ENCODE results near the gene A2M. TPM values are rescaled to one million over a fixed set of nuclear protein-coding genes. Genes with fewer than 3 reads are reported as not detected.

A2M gene
- total and polyA plus RNA-seq, 2 experiments from 2014 or later: 0.92 TPM; not detected in 1

- Histone ChIP-seq H3K4me2 (no peak overlapping the region), H2AFZ (no peak overlapping the region), H3F3A (replicated peaks; ENCODE audit: low read depth) (no peaks in the 10 kb centered on the region; the same call in 1 of the 2 replicates), H4K20me1 (replicated peaks; ENCODE audit: insufficient read depth) (no peaks in the 10 kb centered on the region), H3K79me2 (replicated peaks; ENCODE audit: insufficient read depth) (no peaks in the 10 kb centered on the region), H3K36me3 (ENCODE audit: insufficient read depth) (no peaks in the 10 kb centered on the region), H3K4me1 (ENCODE audit: insufficient read depth) (no peaks in the 10 kb centered on the region), H3K9me2 (ENCODE audit: insufficient read depth) (no peaks in the 10 kb centered on the region), H3K27ac (ENCODE audit: low read depth) (no peak overlapping the region), H3K27me3 (ENCODE audit: insufficient read depth) (no peaks in the 10 kb centered on the region), H3K4me3 (no peak overlapping the region)
- TF ChIP-seq, protein P1, sequence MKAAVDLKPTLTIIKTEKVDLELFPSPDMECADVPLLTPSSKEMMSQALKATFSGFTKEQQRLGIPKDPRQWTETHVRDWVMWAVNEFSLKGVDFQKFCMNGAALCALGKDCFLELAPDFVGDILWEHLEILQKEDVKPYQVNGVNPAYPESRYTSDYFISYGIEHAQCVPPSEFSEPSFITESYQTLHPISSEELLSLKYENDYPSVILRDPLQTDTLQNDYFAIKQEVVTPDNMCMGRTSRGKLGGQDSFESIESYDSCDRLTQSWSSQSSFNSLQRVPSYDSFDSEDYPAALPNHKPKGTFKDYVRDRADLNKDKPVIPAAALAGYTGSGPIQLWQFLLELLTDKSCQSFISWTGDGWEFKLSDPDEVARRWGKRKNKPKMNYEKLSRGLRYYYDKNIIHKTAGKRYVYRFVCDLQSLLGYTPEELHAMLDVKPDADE (IDR thresholded peaks at IDR 0.05): no peak
- TF ChIP-seq NANOG (IDR thresholded peaks at IDR 0.05; ENCODE audit: borderline replicate concordance): no peak
- no peak for TF ChIP-seq POLR2AphosphoS5 (IDR thresholded peaks at IDR 0.05; ENCODE audit: low read depth)
- no peak for TF ChIP-seq STAT1 (IDR thresholded peaks at IDR 0.05; ENCODE audit: unreplicated experiment)
- TF ChIP-seq REST (IDR thresholded peaks at IDR 0.05; ENCODE audit: unreplicated experiment): no peak
- TF ChIP-seq EZH2 (IDR thresholded peaks at IDR 0.05; ENCODE audit: low read depth, unreplicated experiment): no peak
- TF ChIP-seq, protein P2, sequence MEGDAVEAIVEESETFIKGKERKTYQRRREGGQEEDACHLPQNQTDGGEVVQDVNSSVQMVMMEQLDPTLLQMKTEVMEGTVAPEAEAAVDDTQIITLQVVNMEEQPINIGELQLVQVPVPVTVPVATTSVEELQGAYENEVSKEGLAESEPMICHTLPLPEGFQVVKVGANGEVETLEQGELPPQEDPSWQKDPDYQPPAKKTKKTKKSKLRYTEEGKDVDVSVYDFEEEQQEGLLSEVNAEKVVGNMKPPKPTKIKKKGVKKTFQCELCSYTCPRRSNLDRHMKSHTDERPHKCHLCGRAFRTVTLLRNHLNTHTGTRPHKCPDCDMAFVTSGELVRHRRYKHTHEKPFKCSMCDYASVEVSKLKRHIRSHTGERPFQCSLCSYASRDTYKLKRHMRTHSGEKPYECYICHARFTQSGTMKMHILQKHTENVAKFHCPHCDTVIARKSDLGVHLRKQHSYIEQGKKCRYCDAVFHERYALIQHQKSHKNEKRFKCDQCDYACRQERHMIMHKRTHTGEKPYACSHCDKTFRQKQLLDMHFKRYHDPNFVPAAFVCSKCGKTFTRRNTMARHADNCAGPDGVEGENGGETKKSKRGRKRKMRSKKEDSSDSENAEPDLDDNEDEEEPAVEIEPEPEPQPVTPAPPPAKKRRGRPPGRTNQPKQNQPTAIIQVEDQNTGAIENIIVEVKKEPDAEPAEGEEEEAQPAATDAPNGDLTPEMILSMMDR (conservative IDR thresholded peaks at IDR 0.05; ENCODE audit: low read depth in 2 of 2): no peak
- no peak for TF ChIP-seq CREB1 (CRISPR knock-in tag; IDR thresholded peaks at IDR 0.05; ENCODE audit: low read depth)
- TF ChIP-seq ZNF462 (CRISPR knock-in tag; IDR thresholded peaks at IDR 0.05): no peak
- TF ChIP-seq ZNF114 (CRISPR knock-in tag; IDR thresholded peaks at IDR 0.05): no peak
- no peak for TF ChIP-seq ZNF331 (CRISPR knock-in tag; IDR thresholded peaks at IDR 0.05; ENCODE audit: low read depth)
- no peak for TF ChIP-seq EZH2phosphoT487 (IDR thresholded peaks at IDR 0.05; ENCODE audit: unreplicated experiment)
- TF ChIP-seq JUNB (IDR thresholded peaks at IDR 0.05; ENCODE audit: unreplicated experiment): no peak
- Mint-ChIP-seq H3K4me3 (no peak overlapping the region), H3K4me1 (no peaks in the 10 kb centered on the region), H3K9me3 (no peaks in the 10 kb centered on the region; the same call in 2 of the 3 replicates), H3K36me3 (ENCODE audit: low read depth) (no peaks in the 10 kb centered on the region), H3K27ac (no peak overlapping the region), H3K27me3 (ENCODE audit: insufficient read depth, low read depth, poor library complexity) (no peaks in the 10 kb centered on the region)
- no peak for DNase-seq (ENCODE audit: low spot score)
- ATAC-seq: no peak
These were observed 66.8 kb downstream of the A2M start for GRCh38 chr12:9048930-9049329.

Measured in GM23338 (cell line).